Measurements from ENCODE around the gene FHIT.

The FHIT gene

GRCh38 chr3:60463685-60464084, 787.6 kb downstream of the FHIT start:
- H3K27me3 Mint-ChIP-seq, result no peaks in the 10 kb centered on the region
- no peak for DNase-seq
- H3K4me3 Mint-ChIP-seq, result no peak overlapping the region
- no peak overlapping the region for H3K27ac Mint-ChIP-seq
- H3K9me3 Mint-ChIP-seq, result peaks cover 9 to 22% of the 10 kb centered on the region in 2 donors
- no peaks in the 10 kb centered on the region for H3K4me1 Mint-ChIP-seq
- ATAC-seq, result no peak

- H3K9me3 Mint-ChIP-seq, result peaks cover 0 to 13% of the 10 kb centered on the region in 2 donors
- H3K4me3 Mint-ChIP-seq, result no peak overlapping the region
- no peaks in the 10 kb centered on the region for H3K27me3 Mint-ChIP-seq
- DNase-seq (no peak), ATAC-seq (no peak)
- H3K4me1 Mint-ChIP-seq, result peaks cover 5% of the 10 kb centered on the region
- no peak overlapping the region for H3K27ac Mint-ChIP-seq
Observed at GRCh38 chr3:60461267-60461666, 790.0 kb downstream of the FHIT start.

- no peaks in the 10 kb centered on the region for H3K27me3 Mint-ChIP-seq
- peak; percentile 72 for ATAC-seq
- no peak for DNase-seq
- H3K27ac Mint-ChIP-seq, result no peak overlapping the region
- peaks cover 9% of the 10 kb centered on the region for H3K4me1 Mint-ChIP-seq
- H3K4me3 Mint-ChIP-seq, result no peak overlapping the region
- H3K9me3 Mint-ChIP-seq, result no peaks in the 10 kb centered on the region
Observed at GRCh38 chr3:60456180-60456579, 795.1 kb downstream of the FHIT start.

GRCh38 chr3:60453326-60453725, 797.9 kb downstream of the FHIT start:
- Mint-ChIP-seq H3K27ac (no peak overlapping the region), H3K4me1 (peaks cover 9% of the 10 kb centered on the region), H3K4me3 (no peak overlapping the region), H3K27me3 (no peaks in the 10 kb centered on the region), H3K9me3 (no peaks in the 10 kb centered on the region)
- no peak for ATAC-seq
- DNase-seq, result no peak

- Mint-ChIP-seq H3K27ac (no peak overlapping the region), H3K27me3 (no peaks in the 10 kb centered on the region)
Observed at GRCh38 chr3:60448696-60449095, 802.6 kb downstream of the FHIT start.

GRCh38 chr3:60445446-60445845, 805.8 kb downstream of the FHIT start:
- no peak for ATAC-seq
- no peaks in the 10 kb centered on the region for H3K4me1 Mint-ChIP-seq
- no peak overlapping the region for H3K4me3 Mint-ChIP-seq
- no peak for DNase-seq
- no peaks in the 10 kb centered on the region for H3K27me3 Mint-ChIP-seq
- H3K27ac Mint-ChIP-seq, result no peak overlapping the region
- H3K9me3 Mint-ChIP-seq, result no peaks in the 10 kb centered on the region

More at GRCh38 chr3:60448696-60449095, 802.6 kb downstream of the FHIT start:
- H3K4me3 Mint-ChIP-seq, result no peak overlapping the region
- H3K4me1 Mint-ChIP-seq, result no peaks in the 10 kb centered on the region
- no peak for DNase-seq
- ATAC-seq, result no peak
- no peaks in the 10 kb centered on the region for H3K9me3 Mint-ChIP-seq

GRCh38 chr3:60444898-60445437, 806.3 kb downstream of the FHIT start:
- Mint-ChIP-seq H3K4me1 (no peaks in the 10 kb centered on the region), H3K27ac (no peak overlapping the region), H3K4me3 (no peak overlapping the region), H3K9me3 (no peaks in the 10 kb centered on the region), H3K27me3 (no peaks in the 10 kb centered on the region)
- DNase-seq, result no peak
- no peak for ATAC-seq

GRCh38 chr3:60440869-60441268, 810.4 kb downstream of the FHIT start:
- ATAC-seq (no peak), DNase-seq (no peak)
- H3K4me1 Mint-ChIP-seq, result no peaks in the 10 kb centered on the region
- no peaks in the 10 kb centered on the region for H3K9me3 Mint-ChIP-seq
- no peak overlapping the region for H3K27ac Mint-ChIP-seq
- H3K4me3 Mint-ChIP-seq, result no peak overlapping the region
- H3K27me3 Mint-ChIP-seq, result no peaks in the 10 kb centered on the region

GRCh38 chr3:60435941-60436650, 815.2 kb downstream of the FHIT start:
- Mint-ChIP-seq H3K4me1 (peaks cover 5% of the 10 kb centered on the region), H3K27ac (no peak overlapping the region), H3K27me3 (no peaks in the 10 kb centered on the region), H3K9me3 (no peaks in the 10 kb centered on the region), H3K4me3 (no peak overlapping the region)
- ATAC-seq, result no peak
- DNase-seq, result no peak

GRCh38 chr3:60434950-60435349, 816.3 kb downstream of the FHIT start:
- H3K27me3 Mint-ChIP-seq, result no peaks in the 10 kb centered on the region
- H3K27ac Mint-ChIP-seq, result no peak overlapping the region
- H3K4me3 Mint-ChIP-seq, result no peak overlapping the region
- no peak for DNase-seq
- peaks cover 15% of the 10 kb centered on the region for H3K4me1 Mint-ChIP-seq
- ATAC-seq, result no peak
- no peaks in the 10 kb centered on the region for H3K9me3 Mint-ChIP-seq

GRCh38 chr3:60434323-60434722, 816.9 kb downstream of the FHIT start:
- Mint-ChIP-seq H3K4me3 (no peak overlapping the region), H3K9me3 (no peaks in the 10 kb centered on the region), H3K27ac (no peak overlapping the region), H3K27me3 (no peaks in the 10 kb centered on the region), H3K4me1 (peaks cover 21% of the 10 kb centered on the region)
- DNase-seq (no peak), ATAC-seq (no peak)

GRCh38 chr3:60431599-60431958, 819.7 kb downstream of the FHIT start:
- no peaks in the 10 kb centered on the region for H3K27me3 Mint-ChIP-seq
- DNase-seq, result no peak
- no peak for ATAC-seq
- no peaks in the 10 kb centered on the region for H3K9me3 Mint-ChIP-seq
- no peak overlapping the region for H3K27ac Mint-ChIP-seq
- no peak overlapping the region for H3K4me3 Mint-ChIP-seq
- peaks cover 23% of the 10 kb centered on the region for H3K4me1 Mint-ChIP-seq

- Mint-ChIP-seq H3K27ac (peak overlapping the region in 1 of 2 donors; percentile 65), H3K4me1 (peaks cover 23% of the 10 kb centered on the region), H3K9me3 (no peaks in the 10 kb centered on the region), H3K4me3 (no peak overlapping the region), H3K27me3 (no peaks in the 10 kb centered on the region)
- peak; percentile 53 for ATAC-seq
- no peak for DNase-seq
Observed at GRCh38 chr3:60430205-60430604, 821.0 kb downstream of the FHIT start.

- DNase-seq, result no peak
- peaks cover 23% of the 10 kb centered on the region for H3K4me1 Mint-ChIP-seq
- H3K4me3 Mint-ChIP-seq, result no peak overlapping the region
- no peak for ATAC-seq
- no peaks in the 10 kb centered on the region for H3K27me3 Mint-ChIP-seq
- no peak overlapping the region for H3K27ac Mint-ChIP-seq
- no peaks in the 10 kb centered on the region for H3K9me3 Mint-ChIP-seq
Observed at GRCh38 chr3:60427109-60427508, 824.1 kb downstream of the FHIT start.

GRCh38 chr3:60424942-60425341, 826.3 kb downstream of the FHIT start:
- H3K27me3 Mint-ChIP-seq, result no peaks in the 10 kb centered on the region
- DNase-seq, result no peak
- ATAC-seq, result no peak
- H3K4me3 Mint-ChIP-seq, result no peak overlapping the region
- peaks cover 8% of the 10 kb centered on the region for H3K4me1 Mint-ChIP-seq
- H3K9me3 Mint-ChIP-seq, result no peaks in the 10 kb centered on the region
- no peak overlapping the region for H3K27ac Mint-ChIP-seq

- Mint-ChIP-seq H3K27ac (no peak overlapping the region), H3K27me3 (no peaks in the 10 kb centered on the region), H3K9me3 (no peaks in the 10 kb centered on the region), H3K4me1 (no peaks in the 10 kb centered on the region), H3K4me3 (no peak overlapping the region)
- ATAC-seq, result no peak
- no peak for DNase-seq
Observed at GRCh38 chr3:60424034-60424433, 827.2 kb downstream of the FHIT start.

- Mint-ChIP-seq H3K4me3 (no peak overlapping the region), H3K27ac (no peak overlapping the region), H3K9me3 (no peaks in the 10 kb centered on the region), H3K27me3 (no peaks in the 10 kb centered on the region), H3K4me1 (no peaks in the 10 kb centered on the region)
- no peak for DNase-seq
- ATAC-seq, result no peak
Observed at GRCh38 chr3:60423556-60423955, 827.7 kb downstream of the FHIT start.
